ENCODE results near the gene TPPP2. TPM values are rescaled to one million over a fixed set of nuclear protein-coding genes. Genes with fewer than 3 reads are reported as not detected.

Gene TPPP2
- total RNA-seq, 2 donors from 2014 or later, result 0.73 to 1.7 TPM

GRCh38 chr14:21024585-21025370, 5.2 kb upstream of the TPPP2 start, which contains the start of gene NDRG2:
Gene NDRG2, minus strand, starts transcription at chr14:21025061. Its CDS starts 1,746 bp downstream, at chr14:21023315.
- H3K27me3 ChIP-seq (ENCODE audit: control insufficient read depth, insufficient read depth, low read length, poor library complexity, severe bottlenecking), result peaks cover 11% of the 10 kb centered on the region
- 1 to 20% methylated on average over 1 to 68 of the region's 72 CpGs for WGBS, 2 experiments (ENCODE audit: insufficient coverage in 1 of 2, insufficient read length in 1 of 2)
- H3K4me3 Mint-ChIP-seq, result peak within 1 kb of the TSS; percentile 65
- TF ChIP-seq CTCF (conservative IDR thresholded peaks at IDR 0.05), result no peak
- DNase-seq, result peak; percentile 96
- peaks cover 19% of the 10 kb centered on the region for H3K36me3 Mint-ChIP-seq (ENCODE audit: low read depth)
- peaks cover 28% of the 10 kb centered on the region for H3K27me3 Mint-ChIP-seq (ENCODE audit: insufficient read depth)
- peaks cover 39% of the 10 kb centered on the region for H3K4me1 Mint-ChIP-seq
- peak within 1 kb of the TSS; percentile 97 for H3K27ac Mint-ChIP-seq
- H3K27ac ChIP-seq (ENCODE audit: low read depth, low read length), result peak within 1 kb of the TSS; percentile 17
- H3K9me3 Mint-ChIP-seq, result no peaks in the 10 kb centered on the region
- peak within 1 kb of the TSS; percentile 36 for H3K9ac ChIP-seq (ENCODE audit: extremely low read depth, low read length, poor library complexity, severe bottlenecking)
- H3K9me3 ChIP-seq (ENCODE audit: control insufficient read depth, low read length), result no peaks in the 10 kb centered on the region
- H3K4me3 ChIP-seq (ENCODE audit: low read length), result peak within 1 kb of the TSS; percentile 81
- no peaks in the 10 kb centered on the region for H3K36me3 ChIP-seq (ENCODE audit: control insufficient read depth, insufficient read depth, low read length)
- H3K4me1 ChIP-seq (ENCODE audit: control insufficient read depth, insufficient read depth, low read length), result no peaks in the 10 kb centered on the region

- H3K27me3 ChIP-seq (ENCODE audit: control insufficient read depth, insufficient read depth, low read length, poor library complexity, severe bottlenecking), result peaks cover 11% of the 10 kb centered on the region
- peak overlapping the region; percentile 81 for H3K4me3 ChIP-seq (ENCODE audit: low read length)
- Mint-ChIP-seq H3K27ac (peak overlapping the region; percentile 97), H3K4me3 (peak overlapping the region; percentile 65), H3K4me1 (peaks cover 39% of the 10 kb centered on the region), H3K9me3 (no peaks in the 10 kb centered on the region), H3K36me3 (ENCODE audit: low read depth) (peaks cover 15% of the 10 kb centered on the region), H3K27me3 (ENCODE audit: insufficient read depth) (peaks cover 33% of the 10 kb centered on the region)
- H3K27ac ChIP-seq (ENCODE audit: low read depth, low read length), result peak overlapping the region; percentile 17
- H3K4me1 ChIP-seq (ENCODE audit: control insufficient read depth, insufficient read depth, low read length), result no peaks in the 10 kb centered on the region
- no peaks in the 10 kb centered on the region for H3K36me3 ChIP-seq (ENCODE audit: control insufficient read depth, insufficient read depth, low read length)
- DNase-seq, result peak; percentile 89
- TF ChIP-seq CTCF (conservative IDR thresholded peaks at IDR 0.05), result peak; percentile 22
- no peaks in the 10 kb centered on the region for H3K9me3 ChIP-seq (ENCODE audit: control insufficient read depth, low read length)
- no peak overlapping the region for H3K9ac ChIP-seq (ENCODE audit: extremely low read depth, low read length, poor library complexity, severe bottlenecking)
- 7 to 22% methylated on average over 9 to 51 of the region's 58 CpGs for WGBS, 2 experiments (ENCODE audit: insufficient coverage in 1 of 2, insufficient read length in 1 of 2)
Observed at GRCh38 chr14:21025371-21026273, 4.4 kb upstream of the TPPP2 start.

- peak overlapping the region; percentile 60 for H3K4me3 ChIP-seq (ENCODE audit: low read length)
- peaks cover 39% of the 10 kb centered on the region for H3K4me1 Mint-ChIP-seq
- H3K4me3 Mint-ChIP-seq, result peak overlapping the region; percentile 65
- H3K27ac ChIP-seq (ENCODE audit: low read depth, low read length), result no peak overlapping the region
- TF ChIP-seq CTCF (conservative IDR thresholded peaks at IDR 0.05), result no peak
- no peak overlapping the region for H3K27ac Mint-ChIP-seq
- H3K36me3 ChIP-seq (ENCODE audit: control insufficient read depth, insufficient read depth, low read length), result no peaks in the 10 kb centered on the region
- H3K9ac ChIP-seq (ENCODE audit: extremely low read depth, low read length, poor library complexity, severe bottlenecking), result no peak overlapping the region
- DNase-seq, result peak; percentile 55
- H3K27me3 Mint-ChIP-seq (ENCODE audit: insufficient read depth), result peaks cover 33% of the 10 kb centered on the region
- no peaks in the 10 kb centered on the region for H3K4me1 ChIP-seq (ENCODE audit: control insufficient read depth, insufficient read depth, low read length)
- no peaks in the 10 kb centered on the region for H3K9me3 ChIP-seq (ENCODE audit: control insufficient read depth, low read length)
- no peaks in the 10 kb centered on the region for H3K9me3 Mint-ChIP-seq
- peaks cover 11% of the 10 kb centered on the region for H3K27me3 ChIP-seq (ENCODE audit: control insufficient read depth, insufficient read depth, low read length, poor library complexity, severe bottlenecking)
- H3K36me3 Mint-ChIP-seq (ENCODE audit: low read depth), result peaks cover 9% of the 10 kb centered on the region
- WGBS, 2 experiments (ENCODE audit: insufficient coverage in 1 of 2, insufficient read length in 1 of 2), result 64% methylated on average over 6 of the region's 7 CpGs; no CpG with 5 or more reads in 1 of the 2 experiments
Observed at GRCh38 chr14:21026274-21026987, 3.6 kb upstream of the TPPP2 start.
